Lower leg skin (tissue), 4 donors: ENCODE data around the gene PCED1B. TPM values are rescaled to one million over a fixed set of nuclear protein-coding genes. Genes with fewer than 3 reads are reported as not detected.

Experiments used
- DNase-seq, 2 donors: peaks; one replicate each; pipeline ENCODE4 v3.0.0-alpha.2; 2019; ENCODE audit warnings: low spot score in 2 of 2
- H3K4me3 ChIP-seq: fragments of 200-600 bp; sonication (generic); 2 replicates; pipeline ENCODE4 v1.5.1; 2017; ENCODE audit warnings: mild to moderate bottlenecking, low read depth; ENCODE audit not compliant: poor library complexity, severe bottlenecking
- POLR2A ChIP-seq, 2 donors: fragments of 450-650 bp; IDR thresholded peaks; one replicate each; pipeline ENCODE4 v1.6.1; 2016 to 2017; ENCODE audit warnings: antibody characterized with exemption in 2 of 2, mild to moderate bottlenecking in 1 of 2, moderate library complexity in 1 of 2
- WGBS, 2 donors: methylation state at CpG; one replicate each; pipeline ENCODE4 v1.1.5; 2018; 5-methylcytosine and 5-hydroxymethylcytosine counted together
- intact Hi-C: fragments of 100-400 bp; cut with DNase I; formaldehyde crosslinking; loops from one replicate; pipeline ENCODE4 v1.15.0; 2023; ENCODE audit warnings: low total_unique reads
- total RNA-seq, 4 donors: library from RNA; depleted of rRNA; stranded (reverse); fragments of >200 nt; gene quantifications; one replicate each; pipeline ENCODE4 v1.1.0, GENCODE V29; 2016
- TF ChIP-seq, protein P1 (sequence below), 3 donors: fragments of 450-650 bp; IDR thresholded peaks; one replicate each; pipeline ENCODE4 v1.5.1; 2016; ENCODE audit warnings: antibody characterized with exemption in 3 of 3, mild to moderate bottlenecking in 3 of 3, moderate library complexity in 2 of 3

The PCED1B gene
- total RNA-seq, 4 donors from 2014 or later, result 0.23 to 3.0 (median 0.73) TPM

DNA sequence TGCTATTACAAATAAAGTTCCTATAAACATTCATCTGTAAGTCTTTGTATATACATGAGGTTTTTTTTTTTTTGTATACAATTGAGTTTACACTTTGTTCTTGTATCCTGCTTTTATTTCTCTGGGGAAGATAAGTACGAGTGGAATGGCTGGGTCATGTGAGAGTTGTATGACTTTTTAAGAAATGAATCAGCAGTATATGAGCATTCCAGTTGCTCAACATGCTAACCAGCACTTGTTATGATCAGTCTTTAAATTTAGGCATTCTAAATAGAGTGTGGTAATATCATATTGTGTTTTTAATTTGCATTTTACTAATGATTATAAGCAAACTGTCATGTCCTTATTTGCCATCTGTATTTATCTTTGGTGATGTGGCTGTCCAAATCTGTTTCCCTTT lies 45.0 kb downstream of the PCED1B start:
- no peak overlapping the region for H3K4me3 ChIP-seq
- no peak for DNase-seq
- intact Hi-C loops, result no loop called here
- WGBS, 2 donors, result 36 to 43% methylated on average over 1 of the region's 1 CpG
- TF ChIP-seq, protein P1, sequence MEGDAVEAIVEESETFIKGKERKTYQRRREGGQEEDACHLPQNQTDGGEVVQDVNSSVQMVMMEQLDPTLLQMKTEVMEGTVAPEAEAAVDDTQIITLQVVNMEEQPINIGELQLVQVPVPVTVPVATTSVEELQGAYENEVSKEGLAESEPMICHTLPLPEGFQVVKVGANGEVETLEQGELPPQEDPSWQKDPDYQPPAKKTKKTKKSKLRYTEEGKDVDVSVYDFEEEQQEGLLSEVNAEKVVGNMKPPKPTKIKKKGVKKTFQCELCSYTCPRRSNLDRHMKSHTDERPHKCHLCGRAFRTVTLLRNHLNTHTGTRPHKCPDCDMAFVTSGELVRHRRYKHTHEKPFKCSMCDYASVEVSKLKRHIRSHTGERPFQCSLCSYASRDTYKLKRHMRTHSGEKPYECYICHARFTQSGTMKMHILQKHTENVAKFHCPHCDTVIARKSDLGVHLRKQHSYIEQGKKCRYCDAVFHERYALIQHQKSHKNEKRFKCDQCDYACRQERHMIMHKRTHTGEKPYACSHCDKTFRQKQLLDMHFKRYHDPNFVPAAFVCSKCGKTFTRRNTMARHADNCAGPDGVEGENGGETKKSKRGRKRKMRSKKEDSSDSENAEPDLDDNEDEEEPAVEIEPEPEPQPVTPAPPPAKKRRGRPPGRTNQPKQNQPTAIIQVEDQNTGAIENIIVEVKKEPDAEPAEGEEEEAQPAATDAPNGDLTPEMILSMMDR (IDR thresholded peaks at IDR 0.05), result no peak
- no peak for TF ChIP-seq POLR2A (IDR thresholded peaks at IDR 0.05)

DNA sequence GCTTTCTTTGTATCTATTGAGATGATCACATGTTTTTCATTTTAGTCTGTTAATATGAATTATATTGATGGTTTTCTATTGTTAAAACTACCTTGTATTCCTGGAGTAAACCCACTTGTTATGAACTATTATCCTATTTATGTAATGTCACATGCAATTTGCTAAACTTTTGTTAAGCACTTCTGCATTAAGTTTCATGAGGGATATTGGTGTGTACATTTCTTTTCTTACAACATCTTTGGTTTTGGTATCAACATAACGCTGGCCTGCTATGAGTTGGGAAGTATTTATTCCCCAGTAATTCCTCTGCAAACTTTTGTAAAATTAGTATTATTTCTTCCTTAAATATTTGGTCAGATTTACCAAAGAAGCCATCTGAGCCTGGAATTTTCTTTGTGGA lies 46.8 kb downstream of the PCED1B start:
- intact Hi-C loops, result no loop called here
- no peak for DNase-seq
- TF ChIP-seq POLR2A (IDR thresholded peaks at IDR 0.05), result no peak
- TF ChIP-seq, protein P1 (IDR thresholded peaks at IDR 0.05), result no peak
- 100% methylated on average over 1 of the region's 1 CpG for WGBS, 2 donors
- H3K4me3 ChIP-seq, result no peak overlapping the region

DNA sequence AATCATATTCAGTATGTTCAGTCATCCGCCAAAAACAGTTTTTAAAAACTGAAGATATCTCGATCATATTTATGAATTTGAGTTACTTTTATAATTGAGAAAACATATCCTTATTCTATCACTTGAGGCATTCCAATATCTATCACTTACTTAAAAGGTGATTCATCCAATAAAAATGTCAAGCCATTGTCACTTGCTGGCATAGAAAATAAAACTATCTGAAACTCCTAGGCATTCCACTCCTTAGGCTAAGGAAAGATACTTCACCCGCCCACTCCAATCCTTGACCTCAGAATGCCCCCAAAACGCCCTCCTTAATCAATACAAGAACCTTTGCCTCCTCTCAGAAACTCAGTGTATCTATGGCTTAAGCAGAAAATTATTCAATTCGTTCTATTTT lies 51.6 kb downstream of the PCED1B start:
- no peak for DNase-seq
- H3K4me3 ChIP-seq, result no peak overlapping the region
- WGBS, 2 donors, result 74 to 81% methylated on average over 5 of the region's 5 CpGs
- intact Hi-C loops, result no loop called here
- TF ChIP-seq, protein P1 (IDR thresholded peaks at IDR 0.05), result no peak
- no peak for TF ChIP-seq POLR2A (IDR thresholded peaks at IDR 0.05)

DNA sequence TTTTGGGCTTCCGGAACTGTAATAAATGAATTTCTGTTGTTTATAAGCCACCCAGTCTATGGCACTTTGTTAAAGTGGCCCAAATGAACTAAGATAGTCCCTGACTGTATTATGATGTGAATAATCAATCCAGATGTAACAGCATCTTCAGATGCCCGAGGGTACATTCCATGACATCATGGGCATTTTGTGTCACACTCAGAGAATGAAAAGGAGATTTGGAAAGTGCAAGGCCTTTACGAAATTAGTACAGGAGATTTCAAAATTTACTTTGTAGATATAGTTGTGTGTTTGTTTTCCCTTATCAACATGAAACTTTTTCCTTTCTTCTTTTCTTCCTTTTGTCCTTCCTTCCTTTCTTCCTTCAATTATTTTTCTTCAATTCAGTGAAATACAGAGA lies 54.6 kb downstream of the PCED1B start:
- WGBS, 2 donors, result 80 to 81% methylated on average over 3 of the region's 3 CpGs
- H3K4me3 ChIP-seq, result no peak overlapping the region
- intact Hi-C loops, result no loop called here
- no peak for TF ChIP-seq POLR2A (IDR thresholded peaks at IDR 0.05)
- TF ChIP-seq, protein P1 (IDR thresholded peaks at IDR 0.05), result no peak
- DNase-seq, result no peak

DNA sequence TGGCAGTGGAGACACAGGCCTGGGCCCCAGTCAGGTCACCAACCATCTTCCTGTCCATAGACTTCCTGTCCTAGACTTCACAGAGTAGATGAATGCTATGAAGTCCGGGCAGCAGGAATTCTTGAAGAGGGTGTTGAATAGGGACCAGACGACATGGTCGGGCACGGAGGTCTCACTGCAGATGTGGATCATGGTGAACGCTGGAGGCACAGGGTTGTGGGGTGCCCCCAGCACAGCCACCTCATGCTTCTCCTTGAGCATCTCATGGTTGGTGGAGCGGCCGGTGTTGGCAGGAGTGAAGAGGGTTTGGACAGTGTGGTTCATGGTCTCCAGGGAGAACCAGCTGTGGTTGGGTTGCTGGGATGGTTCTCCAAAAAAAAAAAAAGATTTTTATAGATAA lies 56.2 kb downstream of the PCED1B start:
- DNase-seq, result no peak
- TF ChIP-seq, protein P1 (IDR thresholded peaks at IDR 0.05), result no peak
- no peak for TF ChIP-seq POLR2A (IDR thresholded peaks at IDR 0.05)
- H3K4me3 ChIP-seq, result no peak overlapping the region
- 97 to 98% methylated on average over 7 of the region's 7 CpGs for WGBS, 2 donors
- intact Hi-C loops, result no loop called here

DNA sequence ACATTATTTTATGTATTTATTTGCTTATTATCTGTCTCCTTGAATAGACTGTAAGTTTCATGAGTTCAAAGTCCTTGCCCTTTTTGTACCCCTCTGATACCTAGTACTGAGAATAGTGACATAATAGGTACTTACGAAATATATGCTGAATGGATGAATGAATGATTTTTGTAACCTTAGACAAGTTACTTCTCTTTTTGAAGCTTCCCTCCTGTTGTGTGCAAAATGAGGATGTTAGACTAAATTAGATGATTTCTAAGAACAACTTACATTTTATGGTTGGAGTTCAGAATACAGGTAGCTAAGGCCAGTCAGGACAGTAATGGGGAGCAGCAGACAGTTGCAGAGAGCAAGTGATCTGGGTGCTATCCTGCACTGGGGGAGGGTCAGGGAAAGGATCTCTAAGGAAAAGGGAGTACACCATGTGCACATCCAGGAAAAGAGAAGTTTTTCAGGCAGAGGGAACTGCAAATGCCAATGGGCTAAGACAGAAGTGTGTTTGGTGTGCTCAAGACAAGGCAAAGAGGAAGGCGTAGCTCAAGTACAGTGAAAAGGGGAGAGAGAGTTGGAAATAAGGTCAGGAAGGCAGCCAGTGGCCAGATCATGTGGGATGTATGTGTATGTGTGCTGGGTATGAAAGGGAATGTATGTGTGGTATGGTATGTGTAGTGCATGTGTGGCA lies 59.7 kb downstream of the PCED1B start:
- TF ChIP-seq, protein P1 (IDR thresholded peaks at IDR 0.05), result no peak
- no peak for TF ChIP-seq POLR2A (IDR thresholded peaks at IDR 0.05)
- intact Hi-C loops, result no loop called here
- no peak overlapping the region for H3K4me3 ChIP-seq
- WGBS, 2 donors, result 93 to 94% methylated on average over 2 of the region's 2 CpGs
- DNase-seq, result no peak
